Activated naive CD8-positive, alpha-beta T cell (primary cell): ENCODE measurements around the gene PDE9A.
"Not testable (repeated sequence)": the region's sequence is repeated elsewhere in the genome, so short reads cannot be mapped to it uniquely, and the experiment has no call there.

Experiments
- H3K27ac Mint-ChIP-seq: one replicate; pipeline ENCODE4 v1.8.0; 2021; ENCODE audit warnings: mixed read lengths
- H3K27me3 Mint-ChIP-seq: one replicate; pipeline ENCODE4 v1.8.0; 2021; ENCODE audit warnings: mixed read lengths
- H3K36me3 Mint-ChIP-seq: one replicate; pipeline ENCODE4 v1.8.0; 2021; ENCODE audit warnings: mixed read lengths
- H3K4me1 Mint-ChIP-seq: one replicate; pipeline ENCODE4 v1.8.0; 2021; ENCODE audit warnings: low read depth, mixed read lengths
- H3K4me3 Mint-ChIP-seq: one replicate; pipeline ENCODE4 v1.8.0; 2021; ENCODE audit warnings: mild to moderate bottlenecking, mixed read lengths
- H3K9me3 Mint-ChIP-seq: one replicate; pipeline ENCODE4 v1.8.0; 2021; ENCODE audit warnings: low read depth, mixed read lengths

The PDE9A gene

GRCh38 chr21:42799516-42799915, 146.1 kb downstream of the PDE9A start:
- no peaks in the 10 kb centered on the region for H3K36me3 Mint-ChIP-seq
- no peaks in the 10 kb centered on the region for H3K27me3 Mint-ChIP-seq
- no peaks in the 10 kb centered on the region for H3K9me3 Mint-ChIP-seq
- H3K4me3 Mint-ChIP-seq: no peak overlapping the region
- H3K4me1 Mint-ChIP-seq: peaks cover 4% of the 10 kb centered on the region
- no peak overlapping the region for H3K27ac Mint-ChIP-seq

- Mint-ChIP-seq H3K27me3 (no peaks in the 10 kb centered on the region), H3K36me3 (no peaks in the 10 kb centered on the region), H3K27ac (no peak overlapping the region), H3K9me3 (no peaks in the 10 kb centered on the region), H3K4me3 (no peak overlapping the region), H3K4me1 (peaks cover 4% of the 10 kb centered on the region)
Observed at GRCh38 chr21:42799948-42800347, 146.5 kb downstream of the PDE9A start.

GRCh38 chr21:42801616-42802015, 148.2 kb downstream of the PDE9A start:
- H3K27me3 Mint-ChIP-seq, H3K27ac Mint-ChIP-seq, H3K36me3 Mint-ChIP-seq, H3K9me3 Mint-ChIP-seq, H3K4me1 Mint-ChIP-seq, H3K4me3 Mint-ChIP-seq: not testable (repeated sequence)

- Mint-ChIP-seq H3K27me3 (no peaks in the 10 kb centered on the region), H3K27ac (no peak overlapping the region), H3K4me1 (no peaks in the 10 kb centered on the region), H3K9me3 (no peaks in the 10 kb centered on the region), H3K4me3 (no peak overlapping the region), H3K36me3 (no peaks in the 10 kb centered on the region)
Observed at GRCh38 chr21:42806509-42807140, 153.2 kb downstream of the PDE9A start.

DNA sequence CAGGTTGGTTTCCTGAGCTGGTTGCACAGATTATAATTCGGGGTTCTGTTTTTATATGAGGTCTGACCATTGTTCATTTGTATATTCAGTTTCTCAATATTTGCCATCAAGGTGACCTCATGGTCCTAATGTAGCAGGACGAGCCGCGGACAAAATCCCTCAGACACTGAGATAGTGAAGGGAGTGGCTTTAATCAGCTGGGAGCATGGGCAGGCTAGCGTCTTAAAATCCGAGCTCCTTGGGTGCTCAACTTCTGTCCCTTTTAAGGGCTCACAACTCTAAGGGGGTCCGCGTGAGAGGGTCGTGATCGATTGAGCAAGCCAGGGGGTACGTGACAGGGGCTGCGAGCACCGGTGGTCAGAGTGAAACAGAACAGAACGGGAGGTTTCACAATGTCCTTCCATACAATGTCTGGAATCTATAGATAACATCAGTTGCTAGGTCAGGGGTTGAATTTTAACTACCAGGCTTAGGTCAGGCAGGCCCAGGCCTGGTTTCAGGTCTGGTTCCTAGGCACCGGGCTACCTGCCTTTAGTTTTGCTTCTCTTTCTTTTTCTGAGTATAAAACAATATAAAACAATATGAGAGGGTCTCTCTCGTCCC, 154.0 kb downstream of the PDE9A start:
- not testable (repeated sequence) for H3K27me3 Mint-ChIP-seq, H3K9me3 Mint-ChIP-seq, H3K4me1 Mint-ChIP-seq, H3K4me3 Mint-ChIP-seq, H3K27ac Mint-ChIP-seq, H3K36me3 Mint-ChIP-seq

GRCh38 chr21:42807938-42808613, 154.7 kb downstream of the PDE9A start:
- no peak overlapping the region for H3K4me3 Mint-ChIP-seq
- H3K36me3 Mint-ChIP-seq: no peaks in the 10 kb centered on the region
- no peaks in the 10 kb centered on the region for H3K9me3 Mint-ChIP-seq
- no peaks in the 10 kb centered on the region for H3K4me1 Mint-ChIP-seq
- no peak overlapping the region for H3K27ac Mint-ChIP-seq
- no peaks in the 10 kb centered on the region for H3K27me3 Mint-ChIP-seq

- Mint-ChIP-seq H3K27me3 (no peaks in the 10 kb centered on the region), H3K4me1 (no peaks in the 10 kb centered on the region), H3K9me3 (no peaks in the 10 kb centered on the region), H3K36me3 (no peaks in the 10 kb centered on the region), H3K4me3 (no peak overlapping the region), H3K27ac (no peak overlapping the region)
Observed at GRCh38 chr21:42809171-42809570, 155.8 kb downstream of the PDE9A start.

DNA sequence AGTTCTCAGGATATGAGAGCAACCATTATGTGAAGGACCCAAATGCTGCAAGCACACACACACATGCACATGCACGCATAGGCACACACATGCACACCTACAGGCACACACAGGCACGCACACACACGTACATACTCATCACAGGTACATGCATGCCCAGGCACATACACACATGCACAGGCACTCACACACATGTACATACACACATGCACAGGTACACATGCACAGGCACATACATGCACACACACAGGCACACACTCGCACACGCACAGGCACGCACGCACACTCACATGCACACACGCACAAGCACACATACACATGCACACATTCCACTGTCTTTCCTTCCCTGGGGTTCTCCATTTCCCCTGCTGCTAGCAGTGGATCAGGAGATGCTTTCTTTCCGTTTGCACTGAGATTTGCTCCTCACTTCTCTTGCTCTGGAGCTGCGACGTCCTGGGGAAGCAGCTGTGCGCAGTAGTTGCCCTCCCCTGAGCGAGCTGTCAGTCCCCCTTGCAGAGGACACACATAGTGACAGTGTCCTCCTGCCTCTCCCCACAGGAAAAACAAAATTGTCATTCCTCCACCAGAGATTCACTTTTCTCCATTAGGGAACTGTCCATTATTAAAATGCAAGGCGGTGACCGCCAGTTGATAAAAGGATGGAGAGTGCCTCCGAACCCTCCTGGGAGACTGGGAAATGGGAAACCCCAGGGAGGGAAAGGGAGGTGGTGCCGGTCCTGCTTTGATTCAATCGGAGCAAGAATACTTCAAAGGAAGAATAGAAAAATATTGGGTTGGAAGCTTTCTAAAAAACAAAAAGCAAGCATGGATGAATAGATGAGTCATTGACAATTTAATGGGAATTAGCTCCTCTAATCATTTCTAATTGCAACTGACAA, 156.4 kb downstream of the PDE9A start:
- Mint-ChIP-seq H3K27ac (no peak overlapping the region), H3K4me3 (no peak overlapping the region), H3K4me1 (no peaks in the 10 kb centered on the region), H3K9me3 (no peaks in the 10 kb centered on the region), H3K27me3 (no peaks in the 10 kb centered on the region), H3K36me3 (no peaks in the 10 kb centered on the region)

DNA sequence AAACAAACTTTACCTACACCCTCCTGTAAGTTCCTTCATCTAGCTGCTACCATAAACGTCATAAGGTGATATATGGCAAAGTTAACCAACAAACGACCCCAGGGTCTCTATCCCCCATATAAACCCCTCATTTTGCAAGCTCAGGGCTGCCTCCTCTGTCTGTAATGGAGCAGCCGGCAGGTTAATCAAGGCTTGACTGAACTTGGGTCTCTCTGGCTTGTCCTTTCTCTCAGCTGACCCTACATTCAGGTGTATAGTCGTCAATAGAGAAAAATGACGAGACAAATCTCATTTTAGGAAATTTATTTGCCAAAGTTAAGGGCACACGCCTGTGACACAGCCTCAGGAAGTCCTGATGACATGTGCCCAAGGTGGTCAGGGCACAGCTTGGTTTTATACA, 158.5 kb downstream of the PDE9A start:
- no peaks in the 10 kb centered on the region for H3K9me3 Mint-ChIP-seq
- H3K4me3 Mint-ChIP-seq: no peak overlapping the region
- no peaks in the 10 kb centered on the region for H3K27me3 Mint-ChIP-seq
- H3K4me1 Mint-ChIP-seq: no peaks in the 10 kb centered on the region
- H3K36me3 Mint-ChIP-seq: peaks cover 2% of the 10 kb centered on the region
- no peak overlapping the region for H3K27ac Mint-ChIP-seq

- H3K9me3 Mint-ChIP-seq, H3K27me3 Mint-ChIP-seq: not testable (repeated sequence)
Observed at GRCh38 chr21:42812528-42813241, 159.3 kb downstream of the PDE9A start.

DNA sequence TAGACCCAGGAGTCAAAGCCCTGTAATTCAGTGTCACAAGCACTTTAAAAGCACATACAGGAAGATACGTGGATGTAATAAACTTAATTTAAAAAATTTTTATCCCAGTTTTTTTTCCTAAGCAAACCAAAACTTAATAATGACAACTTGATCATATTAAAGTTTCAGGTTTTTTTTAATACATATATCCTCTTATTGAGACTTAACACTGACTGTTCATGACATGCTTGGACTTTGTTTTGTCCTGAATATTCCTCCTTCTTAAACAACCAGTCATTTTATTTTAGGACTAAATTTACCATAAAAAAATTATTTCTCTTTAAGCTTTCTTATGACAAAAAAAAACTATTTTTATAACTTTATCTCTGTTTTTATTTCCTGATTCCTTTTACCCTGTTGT, 161.8 kb downstream of the PDE9A start:
- H3K36me3 Mint-ChIP-seq: peaks cover 2% of the 10 kb centered on the region
- H3K4me3 Mint-ChIP-seq: no peak overlapping the region
- H3K27ac Mint-ChIP-seq: no peak overlapping the region
- no peaks in the 10 kb centered on the region for H3K9me3 Mint-ChIP-seq
- no peaks in the 10 kb centered on the region for H3K4me1 Mint-ChIP-seq
- H3K27me3 Mint-ChIP-seq: peaks cover 3% of the 10 kb centered on the region

More at GRCh38 chr21:42812528-42813241, 159.3 kb downstream of the PDE9A start:
- H3K27ac Mint-ChIP-seq, H3K36me3 Mint-ChIP-seq, H3K4me3 Mint-ChIP-seq, H3K4me1 Mint-ChIP-seq: not testable (repeated sequence)

DNA sequence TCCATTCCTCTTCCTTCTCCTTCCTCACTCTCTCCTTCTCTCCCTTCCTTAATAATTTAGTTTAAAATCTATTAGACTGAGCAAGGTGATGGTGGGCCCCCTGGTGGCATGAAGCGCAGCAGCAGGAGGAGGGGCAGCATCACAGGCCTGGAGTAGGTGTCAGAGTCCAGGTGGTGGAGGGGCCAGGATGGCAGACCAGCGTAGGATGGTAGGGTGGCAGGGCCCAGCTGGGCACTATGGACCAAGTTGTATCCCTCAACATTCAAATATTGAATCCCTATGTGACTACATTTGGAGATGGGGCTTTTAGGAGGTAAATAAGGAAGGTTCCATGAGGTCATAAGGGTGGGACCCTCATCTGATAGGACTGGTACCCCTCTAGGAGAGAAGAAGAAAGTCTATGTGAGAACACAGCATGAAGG, 164.9 kb downstream of the PDE9A start:
- peaks cover 2% of the 10 kb centered on the region for H3K36me3 Mint-ChIP-seq
- H3K4me3 Mint-ChIP-seq: no peak overlapping the region
- no peaks in the 10 kb centered on the region for H3K9me3 Mint-ChIP-seq
- H3K4me1 Mint-ChIP-seq: no peaks in the 10 kb centered on the region
- H3K27me3 Mint-ChIP-seq: peaks cover 3% of the 10 kb centered on the region
- H3K27ac Mint-ChIP-seq: no peak overlapping the region

- no peak overlapping the region for H3K27ac Mint-ChIP-seq
- H3K27me3 Mint-ChIP-seq: peaks cover 5% of the 10 kb centered on the region
- peaks cover 4% of the 10 kb centered on the region for H3K4me1 Mint-ChIP-seq
- no peak overlapping the region for H3K4me3 Mint-ChIP-seq
- peaks cover under 1% of the 10 kb centered on the region for H3K36me3 Mint-ChIP-seq
- H3K9me3 Mint-ChIP-seq: no peaks in the 10 kb centered on the region
Observed at GRCh38 chr21:42819861-42820615, 166.6 kb downstream of the PDE9A start.
